Fibroblast of the conjunctiva (primary cell): ENCODE results near the gene PLXNA4.
A peak's percentile ranks its signal among the peaks of the same experiment; 100 is the strongest.
"Not testable (repeated sequence)": the region's sequence is repeated elsewhere in the genome, so short reads cannot be mapped to it uniquely, and the experiment has no call there.

Source experiments
- DNase-seq: peaks from one replicate; pipeline ENCODE4 v3.0.0-alpha.2; 2010; ENCODE audit warnings: low read depth

PLXNA4 gene

DNA sequence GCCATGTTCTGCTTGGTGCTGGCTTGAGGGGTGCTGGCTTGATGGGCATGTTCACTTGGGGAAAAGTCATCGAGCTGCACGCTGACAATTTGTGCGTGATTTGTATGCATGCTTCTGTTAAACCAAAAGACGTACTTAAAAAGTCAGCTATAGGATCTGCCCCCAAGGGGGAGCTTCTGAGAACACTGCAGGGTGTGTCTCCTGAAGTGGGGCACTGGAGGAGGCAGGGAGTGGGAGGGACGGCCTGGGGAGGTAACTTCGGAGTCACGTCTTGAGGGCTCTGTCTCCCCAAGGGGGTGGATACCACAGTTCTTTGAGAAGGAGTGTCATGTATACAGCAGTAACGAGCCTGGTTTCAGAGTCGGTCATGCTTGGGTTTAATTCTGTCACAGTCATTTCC, 406.5 kb downstream of the PLXNA4 start:
- no peak for DNase-seq

GRCh38 chr7:132168239-132168638, 408.0 kb downstream of the PLXNA4 start:
- no peak for DNase-seq

GRCh38 chr7:132165695-132166094, 410.6 kb downstream of the PLXNA4 start:
- not testable (repeated sequence) for DNase-seq

- DNase-seq, result no peak
Observed at GRCh38 chr7:132164558-132165125, 411.6 kb downstream of the PLXNA4 start.

DNA sequence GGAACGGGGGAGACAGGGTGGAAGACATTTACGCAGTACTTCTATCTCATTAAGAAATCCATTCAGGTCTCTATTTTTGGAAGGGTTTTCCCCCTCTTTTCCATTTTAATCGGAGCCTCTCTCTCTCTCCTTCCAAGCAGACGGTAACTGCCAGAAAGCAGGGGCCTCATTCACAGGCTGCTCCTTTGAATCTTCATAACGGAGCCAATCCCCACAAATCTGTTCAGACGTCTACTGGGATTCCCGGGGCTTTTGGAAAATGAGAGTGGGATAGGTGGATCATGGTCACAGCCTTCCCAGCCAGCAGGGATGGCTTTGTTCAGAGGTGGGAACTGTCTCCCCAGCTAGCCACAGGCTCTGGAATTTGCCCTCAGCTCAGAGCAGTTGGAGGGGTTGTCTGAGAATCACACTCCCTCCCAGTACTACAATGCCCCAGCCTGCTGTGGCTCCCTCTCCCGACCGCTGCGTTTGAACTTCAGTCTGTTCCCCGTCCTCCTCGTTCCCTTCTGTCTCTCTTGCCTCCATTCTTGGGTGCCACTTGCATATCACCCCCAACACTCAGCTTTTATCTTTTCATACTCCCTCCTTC, 413.6 kb downstream of the PLXNA4 start:
- DNase-seq, result no peak

- DNase-seq, result no peak
Observed at GRCh38 chr7:132161976-132162375, 414.3 kb downstream of the PLXNA4 start.

GRCh38 chr7:132161533-132161915, 414.7 kb downstream of the PLXNA4 start:
- DNase-seq, result no peak

DNA sequence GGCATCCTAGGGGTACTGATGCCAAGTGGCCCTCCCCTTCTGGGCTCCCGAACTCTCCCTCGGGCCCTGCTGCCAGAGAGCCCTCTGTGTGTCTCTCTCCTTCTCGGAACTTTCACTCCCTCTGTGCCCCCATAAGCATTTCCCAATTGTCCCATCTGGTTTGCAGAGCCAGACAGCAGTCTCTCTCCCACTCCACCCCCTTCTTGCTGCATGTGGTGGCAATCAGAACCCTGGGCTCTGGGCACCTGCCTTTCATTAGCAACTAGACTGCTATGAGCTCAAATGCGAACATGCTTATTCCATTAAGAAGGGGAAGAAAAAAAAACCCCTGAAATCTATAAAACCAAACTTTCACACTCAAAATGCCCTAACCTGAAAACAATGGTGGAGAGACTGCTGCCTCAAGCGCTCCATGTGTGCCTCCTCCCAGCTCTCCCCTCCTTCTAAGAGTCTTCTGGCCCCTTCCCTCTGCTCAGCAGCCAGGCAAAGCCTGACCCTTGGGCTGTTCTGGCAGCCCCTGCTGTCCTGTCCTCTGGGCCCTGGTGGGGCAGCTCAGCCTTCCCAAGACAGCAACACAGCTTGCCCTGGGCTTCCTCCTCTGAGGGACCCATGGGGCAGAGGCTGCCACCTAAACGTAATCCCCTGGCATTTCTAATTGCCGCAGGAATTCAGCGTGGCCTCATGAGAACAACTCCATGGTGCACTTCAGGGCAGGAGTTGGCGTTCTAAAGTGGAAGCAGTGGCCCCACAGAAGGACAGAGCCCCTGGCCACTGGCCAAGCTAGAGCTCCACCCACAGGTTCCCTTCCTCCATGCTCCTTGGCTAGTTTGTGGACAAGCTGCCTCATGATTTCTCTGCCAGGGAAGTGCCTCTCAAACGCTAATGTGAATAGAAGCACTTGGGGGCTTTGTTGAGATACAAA, 415.4 kb downstream of the PLXNA4 start:
- peak; percentile 45 for DNase-seq

- no peak for DNase-seq
Observed at GRCh38 chr7:132158841-132159240, 417.4 kb downstream of the PLXNA4 start.

GRCh38 chr7:132158166-132158565, 418.1 kb downstream of the PLXNA4 start:
- DNase-seq, result no peak

DNA sequence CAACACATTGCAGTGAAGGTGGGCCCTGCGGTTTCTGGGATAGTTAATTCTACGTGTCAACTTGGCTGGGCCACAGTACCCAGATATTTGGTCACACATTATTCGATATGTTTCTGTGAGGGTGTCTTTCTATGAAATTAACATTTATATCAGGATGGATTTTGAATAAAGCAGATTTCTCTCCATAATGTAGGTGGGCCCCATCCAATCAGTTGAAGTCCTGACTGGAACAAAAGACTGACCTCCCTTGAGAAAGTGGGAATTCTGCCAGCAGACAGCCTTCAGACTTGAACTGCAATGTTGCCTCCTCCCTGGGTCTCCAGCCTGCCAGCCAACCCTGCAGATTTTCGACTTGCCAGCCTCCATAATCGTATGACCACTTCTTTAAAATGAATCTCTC, 420.6 kb downstream of the PLXNA4 start:
- no peak for DNase-seq

GRCh38 chr7:132154695-132155471, 421.4 kb downstream of the PLXNA4 start:
- no peak for DNase-seq

DNA sequence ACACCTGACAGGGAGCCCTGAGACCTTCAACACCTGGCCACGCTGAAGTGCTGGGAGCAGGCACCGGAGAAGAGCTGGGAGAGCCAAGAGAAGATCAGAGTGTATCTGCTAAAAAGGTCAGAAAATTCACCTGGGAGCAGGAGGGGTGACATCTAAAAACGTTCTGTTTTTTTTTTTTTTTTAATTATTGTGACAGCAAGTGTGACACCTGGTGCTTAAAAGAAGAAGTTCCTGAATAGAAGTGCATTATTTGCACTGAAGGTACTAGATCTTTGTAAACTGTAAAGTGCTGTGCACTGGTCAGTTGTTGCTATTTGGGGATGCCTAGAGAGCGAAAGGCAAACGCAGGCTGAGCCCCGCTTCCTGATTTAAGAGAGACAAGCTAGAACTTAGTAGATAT, 422.0 kb downstream of the PLXNA4 start:
- no peak for DNase-seq

DNA sequence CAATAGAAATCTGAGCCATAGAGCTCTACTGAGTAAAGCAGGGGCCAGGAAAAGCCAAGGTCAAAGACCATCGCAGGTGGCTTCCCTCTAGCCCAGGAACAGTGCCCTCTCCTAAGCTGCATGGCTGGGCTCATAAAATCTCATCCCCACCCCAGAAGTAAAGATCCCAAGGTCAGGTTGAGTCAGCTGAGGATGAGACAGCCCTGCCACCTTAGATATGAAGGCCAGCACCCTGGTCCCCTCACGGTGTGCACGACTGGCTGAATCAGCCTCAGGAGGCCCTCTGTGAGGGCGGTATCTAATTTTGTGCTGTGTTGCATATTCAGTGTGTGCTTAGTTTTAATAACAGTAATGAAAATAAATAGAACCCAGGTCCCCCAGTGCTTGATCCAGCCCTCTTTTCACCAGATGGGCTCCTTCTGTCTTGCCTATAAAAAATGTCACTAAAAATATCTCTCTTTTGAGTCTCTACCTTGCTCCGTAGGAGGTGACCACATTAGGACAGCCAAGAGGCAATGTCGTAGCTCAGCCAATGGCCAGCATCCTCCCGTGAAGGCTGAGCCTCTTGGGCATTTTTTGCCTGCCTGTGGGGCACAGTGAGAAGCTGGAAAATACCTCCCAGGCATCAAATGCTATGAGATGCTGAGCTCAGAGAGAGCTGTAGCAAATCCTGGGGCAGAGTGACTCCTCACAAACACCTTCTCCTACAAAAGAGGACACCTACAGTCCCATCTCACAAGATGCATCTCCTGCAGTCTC, 424.0 kb downstream of the PLXNA4 start:
- no peak for DNase-seq

DNA sequence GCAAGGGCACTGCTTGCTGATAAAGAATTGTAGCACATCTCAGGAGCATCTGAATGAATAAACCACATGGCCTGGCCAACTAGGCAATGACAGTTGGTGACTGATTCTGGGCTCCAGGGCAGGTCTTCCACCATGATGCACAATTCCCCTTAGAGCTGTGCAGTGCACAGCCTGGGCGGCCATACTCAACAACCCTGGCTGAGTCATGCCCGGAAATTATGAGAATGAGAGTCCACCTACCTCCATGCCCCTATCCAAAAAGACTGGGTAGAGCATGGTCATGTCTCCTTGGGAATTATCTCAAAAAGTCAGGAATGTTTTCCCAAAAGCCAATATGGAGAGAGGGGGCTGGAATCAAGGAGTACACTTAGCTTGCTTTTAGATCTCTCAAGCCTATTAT, 425.6 kb downstream of the PLXNA4 start:
- no peak for DNase-seq

DNA sequence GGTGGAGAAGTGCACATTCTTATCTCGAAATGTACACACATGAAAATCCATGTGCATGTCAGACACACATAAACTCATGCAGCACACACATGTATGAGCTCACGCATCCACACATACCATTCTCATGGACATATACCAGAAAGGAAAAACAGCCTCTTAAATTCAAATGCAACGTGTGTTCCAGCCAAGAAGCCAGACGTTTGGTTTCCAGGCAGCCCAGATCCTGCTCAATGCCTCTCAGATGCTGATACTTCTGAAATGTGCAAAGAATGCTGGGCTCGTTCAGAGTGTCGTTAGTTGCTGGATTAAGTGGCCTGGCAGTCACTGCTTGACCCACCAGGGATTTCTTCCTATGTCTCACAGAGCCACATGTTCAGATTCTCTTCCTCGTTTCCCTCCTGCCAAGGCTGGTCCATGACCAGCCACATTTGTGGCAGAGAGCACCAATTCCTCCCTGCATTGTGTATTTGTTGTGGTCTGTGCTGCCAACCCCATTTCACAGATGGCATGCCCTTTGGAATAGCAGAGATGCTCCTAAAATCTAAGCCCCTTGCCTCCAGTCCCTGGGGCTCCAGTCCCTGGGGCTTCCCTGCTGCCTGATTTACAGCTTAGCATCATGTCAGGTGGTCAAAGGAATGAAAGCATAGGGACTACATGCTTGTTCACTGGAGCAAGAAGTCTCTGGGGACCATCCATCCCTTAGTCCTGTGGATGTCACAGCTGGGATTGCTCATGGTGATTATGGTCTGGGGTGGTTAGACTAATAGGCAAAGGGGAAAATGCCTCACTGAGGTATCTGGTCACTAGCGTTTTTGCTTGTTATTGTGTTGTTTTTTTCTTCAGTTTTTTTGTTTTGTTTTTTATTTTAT, 426.6 kb downstream of the PLXNA4 start:
- no peak for DNase-seq

- DNase-seq, result no peak
Observed at GRCh38 chr7:132148876-132149275, 427.4 kb downstream of the PLXNA4 start.

DNA sequence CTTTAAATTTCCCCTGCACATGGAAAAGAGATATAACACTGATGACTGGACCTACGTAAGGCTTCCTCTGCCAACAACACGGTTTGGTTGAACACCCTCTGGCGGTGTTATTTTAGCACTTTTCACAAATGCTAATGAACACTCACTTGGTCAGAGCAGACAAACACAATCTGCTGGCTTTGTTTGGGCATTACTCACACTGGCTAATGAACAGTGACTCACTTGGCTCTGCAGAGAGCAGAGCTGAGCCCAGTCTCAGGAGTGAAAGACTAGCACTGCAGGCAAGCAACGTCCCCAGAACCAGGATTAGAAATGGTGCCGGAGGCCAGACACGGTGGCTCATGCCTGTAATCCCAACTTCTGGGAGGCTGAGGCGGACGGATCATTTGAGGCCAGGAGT, 430.8 kb downstream of the PLXNA4 start:
- DNase-seq, result peak; percentile 27

- DNase-seq, result no peak
Observed at GRCh38 chr7:132145063-132145462, 431.2 kb downstream of the PLXNA4 start.

GRCh38 chr7:132142006-132142405, 434.3 kb downstream of the PLXNA4 start:
- no peak for DNase-seq

DNA sequence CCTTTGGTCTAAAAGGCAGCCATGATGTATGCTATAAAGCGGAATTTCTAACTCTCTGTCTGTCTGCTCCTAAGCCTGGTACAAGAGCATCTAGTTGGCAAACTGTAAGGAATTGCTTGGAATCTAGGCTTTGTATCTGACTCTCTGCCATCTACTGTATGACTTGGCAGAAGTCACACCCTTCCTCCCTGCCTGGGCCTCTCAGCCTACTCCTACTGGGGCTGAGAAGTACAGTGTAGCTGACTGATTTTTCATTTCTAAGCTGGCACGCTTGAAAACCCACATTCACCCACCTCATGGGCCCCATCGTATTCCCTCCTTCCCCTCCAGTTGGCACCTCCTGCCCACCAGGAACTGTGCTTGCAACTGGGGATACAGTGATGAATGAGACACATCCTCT, 435.2 kb downstream of the PLXNA4 start:
- DNase-seq, result no peak
